Measurements from ENCODE around the gene TPST1. TPM values are rescaled to one million over a fixed set of nuclear protein-coding genes. Genes with fewer than 3 reads are reported as not detected.
"Not testable (repeated sequence)": the region's sequence is repeated elsewhere in the genome, so short reads cannot be mapped to it uniquely, and the experiment has no call there.

The TPST1 gene
- total RNA-seq, 1 experiment from 2014 or later: 20.4 TPM

GRCh38 chr7:66335318-66335717 is 130.2 kb downstream of the TPST1 start:
- DNase-seq: no peak
- Histone ChIP-seq H3K36me3 (replicated peaks; ENCODE audit: control insufficient read depth, insufficient read depth, low read length) (no peaks in the 10 kb centered on the region), H3K27me3 (ENCODE audit: control insufficient read depth, insufficient read depth, low read length) (no peaks in the 10 kb centered on the region), H3K4me3 (ENCODE audit: insufficient read depth, low read depth, low read length) (no peak overlapping the region)

GRCh38 chr7:66336760-66337159 is 131.6 kb downstream of the TPST1 start:
- DNase-seq: no peak
- no peaks in the 10 kb centered on the region for H3K27me3 ChIP-seq (ENCODE audit: control insufficient read depth, insufficient read depth, low read length)
- H3K36me3 ChIP-seq (replicated peaks; ENCODE audit: control insufficient read depth, insufficient read depth, low read length): no peaks in the 10 kb centered on the region
- H3K4me3 ChIP-seq (ENCODE audit: insufficient read depth, low read depth, low read length): no peak overlapping the region

GRCh38 chr7:66339141-66339540 is 134.0 kb downstream of the TPST1 start:
- H3K27me3 ChIP-seq (ENCODE audit: control insufficient read depth, insufficient read depth, low read length): no peaks in the 10 kb centered on the region
- no peak overlapping the region for H3K4me3 ChIP-seq (ENCODE audit: insufficient read depth, low read depth, low read length)
- no peaks in the 10 kb centered on the region for H3K36me3 ChIP-seq (replicated peaks; ENCODE audit: control insufficient read depth, insufficient read depth, low read length)
- no peak for DNase-seq

- Histone ChIP-seq H3K4me3 (ENCODE audit: insufficient read depth, low read depth, low read length) (no peak overlapping the region), H3K36me3 (replicated peaks; ENCODE audit: control insufficient read depth, insufficient read depth, low read length) (no peaks in the 10 kb centered on the region), H3K27me3 (ENCODE audit: control insufficient read depth, insufficient read depth, low read length) (no peaks in the 10 kb centered on the region)
- no peak for DNase-seq
These were observed 139.0 kb downstream of the TPST1 start for GRCh38 chr7:66344166-66344565.

GRCh38 chr7:66348531-66348930 is 143.4 kb downstream of the TPST1 start:
- no peak for DNase-seq
- H3K36me3 ChIP-seq (replicated peaks; ENCODE audit: control insufficient read depth, insufficient read depth, low read length): no peaks in the 10 kb centered on the region
- no peaks in the 10 kb centered on the region for H3K27me3 ChIP-seq (ENCODE audit: control insufficient read depth, insufficient read depth, low read length)
- no peak overlapping the region for H3K4me3 ChIP-seq (ENCODE audit: insufficient read depth, low read depth, low read length)

- no peak for DNase-seq
- Histone ChIP-seq H3K4me3 (ENCODE audit: insufficient read depth, low read depth, low read length) (no peak overlapping the region), H3K36me3 (replicated peaks; ENCODE audit: control insufficient read depth, insufficient read depth, low read length) (no peaks in the 10 kb centered on the region), H3K27me3 (ENCODE audit: control insufficient read depth, insufficient read depth, low read length) (no peaks in the 10 kb centered on the region)
These were observed 143.8 kb downstream of the TPST1 start for GRCh38 chr7:66348959-66349358.

GRCh38 chr7:66352071-66352470 is 146.9 kb downstream of the TPST1 start:
- DNase-seq: peak; percentile 60
- Histone ChIP-seq H3K27me3 (ENCODE audit: control insufficient read depth, insufficient read depth, low read length) (no peaks in the 10 kb centered on the region), H3K36me3 (replicated peaks; ENCODE audit: control insufficient read depth, insufficient read depth, low read length) (no peaks in the 10 kb centered on the region), H3K4me3 (ENCODE audit: insufficient read depth, low read depth, low read length) (no peak overlapping the region)

GRCh38 chr7:66353547-66353946 is 148.4 kb downstream of the TPST1 start:
- no peak overlapping the region for H3K4me3 ChIP-seq (ENCODE audit: insufficient read depth, low read depth, low read length)
- no peaks in the 10 kb centered on the region for H3K27me3 ChIP-seq (ENCODE audit: control insufficient read depth, insufficient read depth, low read length)
- H3K36me3 ChIP-seq (replicated peaks; ENCODE audit: control insufficient read depth, insufficient read depth, low read length): no peaks in the 10 kb centered on the region
- DNase-seq: no peak

- Histone ChIP-seq H3K36me3 (replicated peaks; ENCODE audit: control insufficient read depth, insufficient read depth, low read length) (no peaks in the 10 kb centered on the region), H3K27me3 (ENCODE audit: control insufficient read depth, insufficient read depth, low read length) (no peaks in the 10 kb centered on the region), H3K4me3 (ENCODE audit: insufficient read depth, low read depth, low read length) (no peak overlapping the region)
- DNase-seq: no peak
These were observed 150.6 kb downstream of the TPST1 start for GRCh38 chr7:66355756-66356155.

GRCh38 chr7:66356277-66356721 is 151.2 kb downstream of the TPST1 start:
- no peaks in the 10 kb centered on the region for H3K36me3 ChIP-seq (replicated peaks; ENCODE audit: control insufficient read depth, insufficient read depth, low read length)
- H3K4me3 ChIP-seq (ENCODE audit: insufficient read depth, low read depth, low read length): no peak overlapping the region
- H3K27me3 ChIP-seq (ENCODE audit: control insufficient read depth, insufficient read depth, low read length): no peaks in the 10 kb centered on the region
- DNase-seq: no peak

- no peak for DNase-seq
- Histone ChIP-seq H3K4me3 (ENCODE audit: insufficient read depth, low read depth, low read length) (no peak overlapping the region), H3K36me3 (replicated peaks; ENCODE audit: control insufficient read depth, insufficient read depth, low read length) (no peaks in the 10 kb centered on the region), H3K27me3 (ENCODE audit: control insufficient read depth, insufficient read depth, low read length) (no peaks in the 10 kb centered on the region)
These were observed 152.0 kb downstream of the TPST1 start for GRCh38 chr7:66357087-66357486.

GRCh38 chr7:66359656-66360211 is 154.6 kb downstream of the TPST1 start:
- H3K36me3 ChIP-seq (replicated peaks; ENCODE audit: control insufficient read depth, insufficient read depth, low read length): no peaks in the 10 kb centered on the region

GRCh38 chr7:66362136-66362535 is 157.0 kb downstream of the TPST1 start:
- no peaks in the 10 kb centered on the region for H3K36me3 ChIP-seq (replicated peaks; ENCODE audit: control insufficient read depth, insufficient read depth, low read length)

More at GRCh38 chr7:66359656-66360211, 154.6 kb downstream of the TPST1 start:
- Histone ChIP-seq H3K27me3 (ENCODE audit: control insufficient read depth, insufficient read depth, low read length) (no peaks in the 10 kb centered on the region), H3K4me3 (ENCODE audit: insufficient read depth, low read depth, low read length) (no peak overlapping the region)
- no peak for DNase-seq

GRCh38 chr7:66363635-66364034 is 158.5 kb downstream of the TPST1 start:
- Histone ChIP-seq H3K4me3 (ENCODE audit: insufficient read depth, low read depth, low read length) (no peak overlapping the region), H3K27me3 (ENCODE audit: control insufficient read depth, insufficient read depth, low read length) (no peaks in the 10 kb centered on the region), H3K36me3 (replicated peaks; ENCODE audit: control insufficient read depth, insufficient read depth, low read length) (no peaks in the 10 kb centered on the region)
- no peak for DNase-seq

More at GRCh38 chr7:66362136-66362535, 157.0 kb downstream of the TPST1 start:
- Histone ChIP-seq H3K27me3 (ENCODE audit: control insufficient read depth, insufficient read depth, low read length) (no peaks in the 10 kb centered on the region), H3K4me3 (ENCODE audit: insufficient read depth, low read depth, low read length) (no peak overlapping the region)
- no peak for DNase-seq

GRCh38 chr7:66365031-66365430 is 159.9 kb downstream of the TPST1 start:
- not testable (repeated sequence) for H3K4me3 ChIP-seq (ENCODE audit: insufficient read depth, low read depth, low read length); H3K36me3 ChIP-seq (replicated peaks; ENCODE audit: control insufficient read depth, insufficient read depth, low read length); H3K27me3 ChIP-seq (ENCODE audit: control insufficient read depth, insufficient read depth, low read length); DNase-seq

All from H7 (cell line).